HG02623 (cell line): Measurements from ENCODE around the gene NDOR1.

Source experiments
- ATAC-seq: cut with Tn5 transposase; IDR thresholded peaks from one replicate; pipeline ENCODE4 v1.9.1; 2021; ENCODE audit warnings: moderate library complexity; ENCODE audit not compliant: unreplicated experiment

The NDOR1 gene

GRCh38 chr9:137198051-137198901 lies 7.2 kb upstream of the NDOR1 start:
- no peak for ATAC-seq

GRCh38 chr9:137198902-137199283 lies 6.6 kb upstream of the NDOR1 start:
- no peak for ATAC-seq

DNA sequence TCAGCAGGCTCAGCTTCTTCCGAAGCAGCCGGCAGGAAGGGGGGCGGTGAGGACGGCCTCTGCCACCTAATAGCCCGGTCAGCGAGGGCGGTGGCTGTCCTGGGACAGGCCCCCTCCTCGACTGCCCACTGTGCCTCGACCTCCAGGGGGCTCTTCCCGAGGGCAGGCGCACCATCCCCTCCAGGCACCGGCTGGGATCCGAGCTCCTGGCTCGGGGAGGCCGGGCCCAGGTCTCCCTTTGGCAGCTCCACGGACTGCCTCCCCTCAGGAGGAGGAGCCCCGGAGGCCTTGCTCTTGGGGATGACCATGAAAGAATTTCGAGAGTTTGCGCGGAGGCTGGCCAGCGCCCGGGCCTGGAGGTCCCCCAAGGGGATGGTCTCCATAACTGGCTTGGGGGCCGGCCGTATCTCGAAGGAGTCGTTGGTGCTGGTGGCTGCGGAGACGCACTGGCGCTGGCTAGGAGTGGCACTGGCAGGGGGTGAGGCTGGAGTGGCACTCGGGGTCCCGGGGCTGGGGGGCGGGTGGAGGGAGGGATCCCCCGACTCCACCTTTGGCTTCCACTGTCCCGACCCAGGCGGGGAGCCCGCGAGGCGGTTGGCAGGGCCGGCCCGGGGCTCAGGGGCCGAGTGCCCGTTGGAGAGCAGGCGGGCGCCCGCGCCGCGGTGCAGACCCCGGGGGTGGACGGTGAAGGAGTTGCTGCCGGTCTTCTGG lies 5.9 kb upstream of the NDOR1 start:
- no peak for ATAC-seq

DNA sequence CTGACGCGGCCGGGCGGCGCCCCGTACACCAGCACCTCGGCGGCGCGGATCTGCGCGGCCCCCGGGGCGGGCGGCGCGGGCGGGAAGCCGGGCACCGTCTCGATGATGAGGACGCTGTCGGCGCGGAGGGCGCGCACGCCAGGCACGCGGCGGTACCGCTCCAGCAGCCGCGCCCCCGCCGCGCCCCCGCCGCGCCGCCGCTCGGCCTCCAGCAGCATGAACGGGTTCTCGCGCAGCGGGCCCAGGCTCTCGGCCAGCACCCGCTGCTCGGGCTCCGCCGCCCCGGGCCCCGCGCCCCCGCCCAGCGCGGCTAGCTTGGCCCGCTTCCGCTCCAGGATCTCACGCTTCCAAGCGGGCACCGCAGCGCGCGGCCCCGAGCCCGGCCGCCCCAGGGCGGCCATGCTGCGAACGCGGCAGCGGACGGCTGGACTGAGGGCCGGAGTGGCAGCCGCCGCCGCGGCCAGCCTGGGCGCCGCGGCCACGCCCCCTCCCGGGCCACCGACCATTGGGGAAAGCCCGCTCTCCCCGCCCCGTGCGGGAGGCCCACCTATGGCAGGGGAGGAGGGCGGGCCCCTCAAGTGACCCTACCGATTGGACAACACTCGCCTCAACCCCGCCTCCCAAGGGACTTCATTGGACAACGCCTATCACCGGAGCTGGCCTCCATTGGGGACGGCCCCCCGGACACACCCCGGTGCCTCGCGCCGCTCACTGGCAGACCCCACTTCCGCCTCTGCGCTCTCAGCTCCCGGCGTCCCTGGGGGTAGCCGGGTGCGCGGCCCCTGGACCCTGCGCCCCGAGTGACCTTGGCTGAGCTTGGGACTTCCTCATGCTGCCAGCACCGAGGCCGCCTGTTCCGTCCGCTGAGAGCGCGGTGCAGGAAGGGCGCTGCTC lies 4.9 kb upstream of the NDOR1 start, which contains the start of gene TPRN:
Gene TPRN (minus strand): TSS at position 431 of the 894 bp plus-strand sequence. CDS start 30 bp downstream, at position 401.
- peak; percentile 82 for ATAC-seq

GRCh38 chr9:137201205-137201868 lies 4.2 kb upstream of the NDOR1 start:
- ATAC-seq: no peak

- no peak for ATAC-seq
These were observed 2.5 kb upstream of the NDOR1 start for GRCh38 chr9:137202966-137203365.

- ATAC-seq: no peak
These were observed 772 bp upstream of the NDOR1 start for GRCh38 chr9:137204731-137205125.

- no peak for ATAC-seq
These were observed 1.1 kb downstream of the NDOR1 start for GRCh38 chr9:137206602-137207001.

DNA sequence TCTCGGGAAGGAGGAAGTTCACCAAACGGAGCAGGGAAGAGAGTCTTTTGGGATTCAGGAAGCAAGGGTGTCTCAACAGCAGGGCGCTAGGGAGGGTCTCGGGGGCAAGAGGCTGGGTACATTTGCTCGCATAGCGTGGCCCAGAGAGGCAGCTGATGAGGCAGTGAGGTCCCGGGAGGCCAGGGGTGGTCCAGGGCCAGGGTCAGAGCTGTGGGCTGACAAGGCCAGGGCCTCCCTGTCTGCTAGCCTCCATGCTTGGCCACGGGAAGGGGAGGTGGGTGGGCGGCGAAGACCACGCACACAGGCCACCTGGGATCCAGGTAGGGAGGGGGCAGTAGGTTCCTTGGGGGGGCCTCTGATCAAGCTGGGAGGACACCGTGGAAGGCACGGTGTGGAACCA lies 6.0 kb downstream of the NDOR1 start:
- ATAC-seq: no peak

- no peak for ATAC-seq
These were observed 7.0 kb downstream of the NDOR1 start for GRCh38 chr9:137212520-137212919.

DNA sequence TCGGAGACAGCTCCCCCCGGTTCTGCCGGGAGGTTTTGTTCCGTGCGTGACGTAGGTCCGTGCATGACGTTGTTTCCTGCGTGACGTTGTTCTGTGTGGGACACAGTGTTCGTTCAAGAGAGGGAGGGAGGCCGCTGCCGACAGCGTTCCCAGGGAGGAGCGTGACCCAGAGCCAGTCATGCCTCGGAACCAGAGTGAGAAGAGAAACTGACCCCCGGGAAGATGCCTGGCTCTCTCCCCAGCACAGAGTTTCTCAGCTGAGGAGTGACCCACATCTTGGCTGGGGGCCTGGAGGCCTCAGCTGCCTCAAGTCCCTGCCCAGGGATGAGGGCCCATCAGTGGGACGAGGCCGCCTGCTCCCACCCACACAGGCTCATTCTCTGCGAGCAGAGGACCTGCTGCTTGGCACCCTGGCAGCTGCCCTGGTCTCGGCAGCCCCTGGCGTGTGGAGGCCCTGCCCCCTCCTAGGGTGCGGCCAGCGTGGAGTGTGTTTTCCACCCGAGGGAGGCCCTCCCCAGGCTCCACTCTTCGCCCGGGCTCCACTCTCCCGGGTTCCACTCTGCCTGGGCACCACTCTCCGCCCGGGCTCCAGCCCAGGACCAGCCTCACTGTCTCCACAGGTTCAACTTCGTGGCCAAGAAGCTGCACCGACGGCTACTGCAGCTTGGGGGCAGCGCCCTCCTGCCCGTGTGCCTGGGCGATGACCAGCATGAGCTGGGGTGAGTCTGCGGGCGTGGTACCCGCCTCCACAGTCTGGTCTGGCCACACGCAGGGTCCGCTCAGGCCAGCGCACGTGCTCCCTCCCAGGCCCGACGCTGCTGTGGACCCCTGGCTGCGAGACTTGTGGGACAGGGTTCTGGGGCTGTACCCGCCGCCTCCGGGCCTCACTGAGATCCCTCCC lies 7.9 kb downstream of the NDOR1 start:
- ATAC-seq: no peak

- no peak for ATAC-seq
These were observed 9.1 kb downstream of the NDOR1 start for GRCh38 chr9:137214620-137215019.

- ATAC-seq: no peak
These were observed 9.9 kb downstream of the NDOR1 start for GRCh38 chr9:137215196-137215986.

DNA sequence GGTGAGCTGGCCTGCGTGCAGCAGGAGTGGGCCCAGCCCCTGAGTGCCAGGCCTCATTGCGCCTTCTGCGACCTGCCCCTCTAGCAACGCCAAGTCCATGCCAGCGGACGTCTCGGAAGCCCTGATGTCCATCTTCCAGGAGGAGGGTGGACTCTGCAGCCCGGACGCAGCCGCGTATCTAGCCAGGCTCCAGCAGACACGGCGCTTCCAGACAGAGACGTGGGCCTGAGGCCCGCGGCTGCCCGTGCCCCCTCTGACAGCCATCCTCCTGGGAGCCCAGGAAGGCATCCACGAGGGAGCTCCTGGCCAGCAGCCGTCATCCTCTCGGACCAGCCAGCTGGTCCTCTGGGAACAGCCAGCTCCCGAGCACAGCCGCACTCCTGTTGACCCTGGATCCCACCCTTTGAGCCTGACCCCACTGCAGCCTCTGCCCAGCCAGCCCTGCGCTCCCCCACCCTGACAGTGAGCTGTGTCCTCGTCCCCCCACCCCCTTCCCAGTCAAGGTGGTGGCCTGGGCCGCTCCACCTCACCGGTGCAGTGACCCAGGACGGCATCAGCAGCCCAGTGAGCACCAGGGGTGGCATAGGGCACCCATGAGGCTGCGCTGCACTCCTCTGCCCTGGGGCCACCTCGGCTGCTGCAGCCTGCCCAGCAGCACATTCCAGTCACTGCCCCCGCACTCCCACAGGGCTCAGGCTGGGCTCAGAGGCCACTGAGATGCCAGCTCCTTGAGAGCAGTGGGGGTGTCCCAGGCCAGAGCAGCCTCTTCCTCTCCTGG lies 10.9 kb downstream of the NDOR1 start:
- ATAC-seq: no peak

- no peak for ATAC-seq
These were observed 12.0 kb downstream of the NDOR1 start for GRCh38 chr9:137217276-137218211.

DNA sequence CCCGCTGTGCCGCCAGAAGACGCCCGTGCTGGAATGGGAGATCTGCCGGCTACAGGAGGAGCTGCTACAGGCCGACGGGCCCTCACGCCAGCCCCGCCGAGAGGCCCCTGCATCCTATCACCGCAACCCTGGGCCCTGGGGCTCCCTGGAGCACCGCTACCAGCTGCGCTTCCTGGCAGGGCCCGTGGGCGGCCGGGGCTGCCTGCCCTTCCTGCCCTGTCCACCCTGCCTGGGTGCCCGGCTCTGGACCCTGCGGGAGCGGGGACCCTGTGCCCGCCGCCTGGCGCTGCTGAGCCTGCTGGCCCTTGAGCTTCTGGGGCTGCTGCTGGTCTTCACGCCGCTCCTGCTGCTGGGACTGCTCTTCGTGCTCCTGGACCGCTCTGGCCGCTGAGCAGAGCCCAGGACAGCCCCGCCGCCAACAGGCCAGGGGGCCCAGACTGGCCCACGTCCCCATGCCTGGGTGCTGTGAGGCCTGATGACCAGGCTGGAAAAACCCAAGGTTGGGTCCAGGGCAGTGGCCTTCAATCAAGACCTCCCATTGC lies 12.8 kb downstream of the NDOR1 start:
- ATAC-seq: no peak
